ENCODE results near the gene TAS1R1.

TAS1R1 gene

DNA sequence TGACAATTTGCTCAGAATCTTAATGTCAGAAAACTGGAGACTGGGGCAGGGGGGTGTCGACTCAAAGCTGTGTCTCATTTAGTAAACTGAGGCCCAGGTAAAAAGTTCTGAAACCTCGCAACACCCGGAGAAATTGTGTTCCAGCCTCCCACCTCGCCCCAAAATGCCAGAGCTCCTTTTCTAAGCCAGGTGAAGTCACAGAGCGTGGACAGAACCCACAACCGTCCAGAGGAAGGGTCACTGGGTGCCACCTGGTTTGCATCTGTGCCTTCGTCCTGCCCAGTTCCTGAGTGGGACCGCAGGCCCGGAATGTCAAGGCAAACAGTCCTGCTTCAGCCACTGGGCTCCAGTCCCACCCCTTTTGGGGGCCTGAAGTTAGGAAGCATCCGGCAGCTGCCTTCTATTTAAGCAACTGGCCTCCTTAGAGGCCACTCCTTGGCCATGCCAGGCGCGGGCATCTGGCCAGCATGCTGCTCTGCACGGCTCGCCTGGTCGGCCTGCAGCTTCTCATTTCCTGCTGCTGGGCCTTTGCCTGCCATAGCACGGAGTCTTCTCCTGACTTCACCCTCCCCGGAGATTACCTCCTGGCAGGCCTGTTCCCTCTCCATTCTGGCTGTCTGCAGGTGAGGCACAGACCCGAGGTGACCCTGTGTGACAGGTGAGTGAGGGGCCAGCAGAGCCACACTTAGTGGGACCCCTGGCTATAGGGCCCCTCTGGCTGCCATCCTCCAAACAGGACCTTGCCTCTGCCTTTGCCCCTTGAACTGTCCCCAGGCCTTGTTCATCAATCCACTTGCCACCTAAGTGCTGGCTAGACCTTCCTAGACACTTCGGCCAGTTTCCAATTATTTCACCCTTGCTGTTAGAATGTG is at the start of gene TAS1R1:
Gene TAS1R1 (plus strand): TSS at position 401 of the 872 bp plus-strand sequence. CDS start 67 bp downstream, at position 468.
- DNase-seq, result no peak

DNA sequence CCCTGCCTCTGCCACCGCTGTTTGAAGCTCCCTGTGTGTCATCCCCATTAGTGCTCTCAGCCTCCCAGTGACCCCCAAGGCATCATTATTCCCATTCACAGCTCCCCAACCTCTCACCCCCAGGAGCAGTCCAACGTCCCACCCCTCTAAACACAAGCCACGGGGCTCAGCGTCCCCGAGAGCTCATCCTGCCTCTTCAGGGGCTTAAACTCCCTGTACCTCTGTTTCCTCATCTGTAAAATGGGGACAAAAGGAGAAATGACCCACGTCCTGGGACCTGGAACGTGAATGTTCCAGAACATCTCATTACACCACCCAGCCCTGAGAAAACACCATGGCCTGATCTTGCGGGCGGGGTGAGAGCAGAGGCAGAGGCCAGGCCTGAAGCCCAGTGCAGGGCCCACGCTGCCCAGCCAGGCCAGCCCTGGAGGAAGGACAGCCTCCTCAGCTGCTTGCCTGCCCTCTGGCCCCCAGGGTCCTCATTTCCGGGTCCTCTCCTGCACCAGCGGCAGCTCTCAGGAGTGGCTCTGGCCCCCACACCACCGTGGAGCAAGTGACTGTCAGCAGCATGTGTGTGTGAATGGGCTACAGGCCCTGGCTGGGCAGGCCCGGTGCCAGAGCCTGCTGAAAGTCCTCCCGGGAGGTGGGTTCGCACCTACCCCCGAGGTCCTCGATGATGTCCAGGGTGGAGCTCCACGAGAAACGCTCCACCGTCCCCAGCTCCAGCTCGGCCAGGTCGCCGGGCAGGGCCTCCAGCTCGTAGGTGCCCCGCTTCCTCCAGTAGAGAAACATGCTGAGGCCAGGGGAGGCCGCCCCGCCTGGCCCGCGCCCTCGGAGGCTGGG is 49.5 kb upstream of the TAS1R1 start:
- DNase-seq, result no peak

DNA sequence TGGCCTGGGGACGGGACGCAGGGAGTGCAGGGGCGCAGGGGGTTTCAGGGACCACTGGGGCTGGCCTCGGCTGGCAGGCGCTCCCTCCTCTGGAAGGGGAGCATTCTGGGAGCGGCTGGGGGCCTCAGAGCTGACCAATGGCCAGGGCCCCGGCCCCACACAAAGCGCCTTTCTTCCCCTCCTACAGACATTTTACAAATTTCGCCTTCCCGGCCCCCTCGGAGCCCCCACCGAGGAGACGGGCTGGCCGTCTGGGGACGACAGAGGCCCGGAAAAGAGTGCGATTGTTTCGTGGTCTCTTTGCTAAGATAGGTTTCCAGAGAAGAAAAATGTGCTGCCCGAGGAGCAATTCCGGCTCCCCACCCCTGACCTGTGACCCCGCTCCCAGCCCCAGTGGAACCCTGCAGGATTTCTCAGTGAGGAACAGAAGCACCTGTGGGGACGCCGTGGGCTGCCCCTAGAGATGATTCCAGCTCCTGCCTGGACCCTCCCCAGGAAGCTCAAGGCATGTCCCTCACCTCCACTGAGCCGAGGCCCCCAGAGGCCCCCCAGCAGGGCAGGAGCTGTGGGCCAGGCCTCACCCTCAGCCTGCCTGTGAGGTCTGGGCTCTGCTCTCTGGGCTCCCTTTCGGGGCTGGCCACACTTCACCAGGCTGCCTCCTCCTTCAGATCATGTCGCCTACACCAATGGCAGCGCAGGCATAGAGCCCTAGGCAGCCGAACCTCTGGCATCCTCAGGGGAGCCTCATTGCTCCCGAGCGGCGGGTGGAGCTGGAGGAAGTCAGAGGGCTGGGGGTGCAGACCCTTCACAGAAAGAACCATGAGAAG is 48.7 kb upstream of the TAS1R1 start:
- no peak for DNase-seq

DNA sequence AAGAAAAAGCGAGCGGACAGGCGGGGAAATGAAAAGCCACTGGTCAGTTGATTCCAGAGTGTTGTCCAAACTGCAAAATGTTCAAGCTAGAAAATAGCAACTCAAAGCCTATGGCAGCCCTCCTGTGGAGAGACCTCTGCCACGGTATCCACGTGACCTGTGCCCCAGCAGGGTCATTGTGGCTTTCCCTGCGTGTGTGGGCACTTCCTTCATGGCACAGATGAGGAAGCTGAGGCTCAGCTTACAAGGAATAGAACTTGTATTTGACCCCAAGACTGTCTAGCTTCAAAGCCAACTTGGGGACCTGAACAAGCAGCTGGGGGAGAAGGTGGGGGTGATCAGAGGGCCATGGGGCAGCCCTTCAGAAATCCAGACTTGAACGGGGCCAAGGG is 48.1 kb upstream of the TAS1R1 start:
- DNase-seq, result no peak

DNA sequence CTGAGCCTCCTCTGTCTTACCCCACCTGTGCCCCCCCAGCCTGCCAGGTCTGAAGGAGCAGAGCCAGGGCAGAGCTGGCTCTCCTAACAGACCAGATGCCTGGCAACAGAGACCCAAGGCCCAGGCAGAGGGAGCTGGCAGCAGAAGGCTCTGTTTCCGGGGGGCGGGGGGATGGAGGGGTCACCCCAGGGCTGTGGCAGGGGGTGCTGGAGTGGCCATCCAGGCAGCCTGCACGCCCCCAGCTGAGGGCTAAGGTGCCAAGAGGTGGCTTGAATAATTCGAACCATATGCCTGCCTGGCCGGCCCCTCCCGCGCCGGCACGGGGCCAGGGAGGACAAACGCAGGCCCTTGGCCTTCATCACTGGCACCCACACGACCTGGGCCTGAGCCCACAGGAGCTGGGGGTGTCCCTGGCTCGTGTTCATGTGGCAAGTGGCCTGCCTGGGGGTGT is 47.6 kb upstream of the TAS1R1 start:
- DNase-seq, result no peak

DNA sequence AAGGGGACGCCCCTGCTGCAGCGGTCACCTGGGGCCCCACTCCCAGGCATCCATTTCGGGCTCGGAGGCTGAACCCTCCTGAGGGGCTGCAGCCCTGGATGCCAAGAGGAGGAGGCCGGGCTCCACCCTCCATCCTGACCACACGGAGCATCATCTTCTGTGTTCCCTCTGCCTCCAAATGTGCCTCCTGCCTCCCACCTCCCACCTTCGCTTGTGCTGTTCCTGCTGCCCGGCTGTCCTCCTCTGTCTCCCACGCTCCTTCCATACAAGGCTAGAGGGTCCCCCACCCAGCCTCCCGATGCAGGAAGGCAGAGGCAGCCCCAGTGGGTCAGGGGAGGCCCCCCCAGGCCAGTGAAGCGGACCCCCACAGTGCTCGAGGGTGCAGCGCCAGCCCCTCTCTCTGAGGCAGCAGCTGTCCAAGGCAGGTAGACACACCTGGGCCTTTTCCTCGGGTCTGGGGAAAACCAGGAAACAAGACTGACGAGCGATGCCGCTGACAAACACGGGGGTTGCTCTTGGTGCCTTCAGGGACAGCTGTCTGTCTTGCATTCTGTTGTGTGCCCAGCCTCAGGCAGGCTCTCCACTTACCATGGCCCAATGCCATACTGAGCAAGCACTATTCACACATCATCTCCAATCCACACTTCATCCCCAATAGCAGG is 46.8 kb upstream of the TAS1R1 start:
- no peak for DNase-seq

DNA sequence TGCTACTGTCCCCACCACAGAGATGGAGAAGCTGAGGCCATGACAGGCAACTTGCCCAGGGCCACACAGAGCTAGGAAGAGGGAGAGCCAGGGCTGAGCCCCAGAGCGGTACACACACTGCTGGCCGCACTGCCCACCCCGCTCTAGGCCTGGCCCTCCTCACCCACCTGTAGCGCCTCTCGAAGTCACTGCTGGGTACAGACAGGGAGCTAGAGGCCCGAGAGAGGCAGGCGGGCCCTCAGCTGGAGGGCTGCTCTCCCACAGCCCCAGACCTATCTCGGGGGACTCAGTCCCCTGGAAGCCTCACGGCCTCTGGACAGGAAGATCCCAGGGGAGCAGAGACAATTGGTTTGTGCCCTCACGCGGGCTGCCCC is 46.3 kb upstream of the TAS1R1 start:
- no peak for DNase-seq

DNA sequence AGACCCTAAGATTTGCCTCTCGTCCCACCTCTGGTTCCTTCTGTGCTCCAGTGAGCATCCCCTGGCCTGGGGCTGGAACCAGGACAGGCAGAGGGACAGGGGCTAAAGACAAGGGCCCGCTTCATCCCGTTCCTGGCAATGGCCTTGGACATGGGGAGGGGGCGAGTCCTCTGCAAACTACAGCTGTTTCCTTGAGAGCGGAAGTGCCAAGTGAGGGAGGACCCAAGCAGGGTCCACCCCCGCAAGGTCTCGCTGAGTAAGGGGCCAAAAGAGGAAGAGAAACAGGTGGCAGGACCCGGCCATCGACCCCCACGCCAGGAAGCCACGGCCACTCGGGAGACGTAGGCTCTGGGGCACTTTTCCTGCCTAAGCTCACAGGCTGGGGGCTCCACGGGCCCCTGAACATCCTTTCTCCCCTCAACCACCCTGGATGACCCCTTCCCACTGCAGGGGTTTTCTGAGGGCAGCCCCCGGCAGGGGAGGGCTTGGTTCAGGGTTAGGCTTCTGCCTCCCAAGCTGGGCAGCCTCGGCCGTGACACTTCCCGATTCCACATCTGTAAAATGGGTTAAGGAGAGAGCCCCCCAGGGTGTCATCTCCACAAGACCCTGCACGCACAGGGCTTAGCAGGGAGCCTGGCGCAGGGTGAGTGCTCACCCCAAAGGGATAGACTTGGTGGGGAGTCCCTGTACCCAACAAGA is 45.7 kb upstream of the TAS1R1 start:
- no peak for DNase-seq

DNA sequence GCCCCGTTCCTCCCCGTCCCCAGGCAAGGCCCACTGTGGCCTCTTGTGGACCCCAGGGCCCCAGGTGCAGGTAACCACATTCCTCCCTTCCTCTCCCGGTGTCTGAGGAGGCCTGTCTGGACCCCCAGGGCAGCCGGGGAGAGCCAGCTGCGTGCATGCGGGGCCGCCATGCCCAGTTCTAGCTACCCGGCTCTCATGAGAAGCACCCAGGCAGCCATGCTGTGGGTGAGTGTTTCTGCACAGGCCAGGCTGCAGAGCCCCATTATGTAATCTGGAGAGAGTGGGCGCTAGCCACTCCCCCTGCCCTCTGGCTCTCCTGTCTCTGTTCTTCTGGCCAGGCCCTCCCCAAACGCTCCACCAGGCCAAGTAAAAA is 45.2 kb upstream of the TAS1R1 start:
- DNase-seq, result no peak

DNA sequence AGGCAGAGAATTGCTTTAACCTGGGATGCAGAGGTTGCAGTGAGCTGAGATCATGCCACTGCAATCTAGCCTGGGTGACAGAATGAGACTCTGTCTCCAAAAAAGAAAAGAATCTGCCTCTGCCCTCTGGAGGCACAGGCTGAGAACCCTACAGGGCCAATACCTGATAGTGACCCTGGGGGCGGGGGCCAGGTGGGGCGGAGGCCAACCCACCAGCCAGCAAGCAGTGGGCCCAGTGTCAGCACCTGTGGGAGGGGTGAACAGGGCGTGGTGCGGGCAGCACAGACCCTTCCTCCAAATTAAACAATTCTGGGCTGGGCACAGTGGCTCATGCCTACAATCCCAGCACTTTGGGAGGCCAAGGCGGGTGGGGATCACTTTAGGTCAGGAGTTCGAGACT is 44.6 kb upstream of the TAS1R1 start:
- no peak for DNase-seq

DNA sequence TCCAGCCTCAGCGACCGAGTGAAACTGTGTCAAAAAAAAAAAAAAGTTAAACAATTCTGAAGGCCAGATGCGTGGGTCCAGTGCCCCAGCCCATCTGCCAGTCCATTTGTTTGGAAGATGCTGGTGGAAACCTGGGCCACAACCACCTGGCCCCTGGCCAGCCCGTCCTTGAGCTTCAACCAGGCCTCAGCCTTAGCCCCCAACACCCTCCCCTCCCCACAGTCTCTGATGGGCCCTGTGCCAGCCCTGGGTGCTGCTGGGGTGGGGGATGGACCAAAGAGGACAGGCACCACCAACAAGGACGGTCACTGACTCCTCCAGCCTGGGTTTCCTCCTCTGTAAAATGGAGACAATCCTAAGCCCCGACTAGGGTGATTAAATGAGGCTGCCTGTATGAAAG is 44.1 kb upstream of the TAS1R1 start:
- no peak for DNase-seq

DNA sequence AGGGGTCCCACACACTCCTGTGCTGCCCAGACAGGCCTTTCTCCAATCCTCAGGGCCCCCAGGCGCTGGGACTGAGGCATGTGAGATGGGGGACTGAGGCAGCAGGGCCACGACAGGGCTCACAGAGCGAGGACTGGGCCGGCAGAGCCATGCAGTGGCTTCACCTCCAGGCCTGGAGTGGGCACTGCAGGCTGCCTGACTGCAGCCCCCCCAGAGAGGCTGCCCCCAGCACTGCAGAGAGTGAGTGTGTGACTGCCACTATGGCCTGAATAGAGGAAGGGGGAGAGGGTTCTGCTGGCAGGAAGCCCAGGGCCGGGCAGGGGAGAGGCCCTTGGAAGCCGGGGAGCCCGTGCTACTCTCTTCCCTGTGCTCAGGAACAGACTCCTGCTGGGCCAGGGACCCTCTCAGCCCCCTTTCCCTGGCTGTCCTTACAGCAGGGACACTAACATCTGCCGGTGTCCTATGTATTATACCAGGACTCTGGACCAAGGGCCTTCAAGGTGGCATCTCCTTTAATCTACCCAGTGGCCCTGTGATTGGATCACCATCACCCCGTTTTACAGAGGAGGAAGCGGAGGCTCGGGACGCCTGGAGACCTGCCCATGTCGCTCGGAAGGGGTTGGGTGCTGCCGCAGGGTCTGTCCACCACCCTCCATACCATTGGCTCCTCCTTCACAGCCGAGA is 43.4 kb upstream of the TAS1R1 start:
- DNase-seq, result no peak

DNA sequence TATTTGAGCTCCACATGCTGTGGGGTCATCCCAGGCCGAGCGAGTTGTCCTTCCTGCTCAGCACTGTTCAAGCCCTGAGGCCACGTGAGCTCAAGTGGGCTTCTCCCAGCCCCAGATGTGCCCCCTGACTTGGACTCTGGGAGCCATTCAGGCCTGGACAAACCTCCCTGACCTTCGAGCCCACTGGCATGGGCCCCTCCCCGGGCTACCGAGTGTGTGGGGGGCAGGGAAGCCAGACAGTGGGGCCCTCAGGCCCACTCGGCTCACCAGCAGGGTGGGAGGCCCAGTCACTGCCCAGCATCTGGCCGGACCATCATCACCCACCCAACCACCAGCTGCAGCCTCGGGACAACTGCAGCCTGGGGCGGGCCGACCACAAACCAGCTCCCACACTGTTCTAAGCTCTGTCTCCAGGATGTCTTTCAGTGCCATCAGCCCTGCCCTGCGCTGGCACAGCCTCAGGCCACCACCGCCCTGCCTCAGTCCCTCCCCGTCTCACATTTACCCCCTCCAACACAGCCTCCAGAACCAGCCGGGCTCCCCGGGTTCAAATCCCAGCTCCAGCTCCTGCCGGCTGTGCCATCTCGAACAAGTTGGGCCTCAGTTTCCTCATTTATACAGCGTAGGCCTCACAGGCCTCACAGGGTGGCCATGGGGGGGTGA is 42.7 kb upstream of the TAS1R1 start:
- no peak for DNase-seq

DNA sequence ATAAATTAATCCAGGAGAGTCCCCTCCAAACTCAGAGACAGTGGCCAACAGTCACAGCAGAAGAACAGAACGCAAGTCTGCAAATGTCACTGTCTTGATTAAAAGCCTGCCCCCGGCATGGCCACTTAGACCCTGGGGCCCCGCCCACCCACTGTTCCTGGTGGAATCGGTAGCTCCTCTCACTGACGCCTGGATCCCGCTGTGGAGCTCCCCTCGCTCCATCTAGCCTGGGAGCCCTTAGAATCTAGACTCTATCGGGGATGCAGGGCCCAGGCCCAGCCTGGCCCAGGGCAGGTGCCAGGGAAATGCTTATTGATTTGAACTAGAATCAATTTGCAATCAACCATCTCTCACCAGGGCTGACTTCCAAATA is 42.2 kb upstream of the TAS1R1 start:
- DNase-seq, result no peak

DNA sequence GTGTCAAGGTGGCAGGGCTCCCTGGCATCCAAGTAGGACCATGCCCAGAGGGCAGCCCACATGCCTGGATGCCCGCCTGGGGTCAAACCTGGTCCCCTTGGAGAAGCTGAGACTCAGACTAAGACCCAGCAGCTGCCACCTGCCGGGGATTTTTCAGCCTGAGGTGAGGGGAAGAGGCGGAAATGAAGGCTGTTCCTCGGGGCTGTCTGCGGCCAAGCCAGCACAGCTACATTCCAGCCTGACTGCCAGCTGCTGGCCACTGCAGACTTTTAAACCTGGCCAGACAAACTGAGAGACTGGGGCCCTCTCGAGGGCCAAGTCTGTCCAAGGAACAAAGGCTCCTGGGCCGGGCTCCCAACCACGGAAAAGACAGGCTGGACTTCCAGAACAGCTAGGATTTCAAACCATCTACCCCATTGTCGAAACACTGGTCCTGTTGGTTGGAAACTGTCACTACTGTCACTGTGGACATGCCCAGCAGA is 41.7 kb upstream of the TAS1R1 start:
- DNase-seq, result no peak

DNA sequence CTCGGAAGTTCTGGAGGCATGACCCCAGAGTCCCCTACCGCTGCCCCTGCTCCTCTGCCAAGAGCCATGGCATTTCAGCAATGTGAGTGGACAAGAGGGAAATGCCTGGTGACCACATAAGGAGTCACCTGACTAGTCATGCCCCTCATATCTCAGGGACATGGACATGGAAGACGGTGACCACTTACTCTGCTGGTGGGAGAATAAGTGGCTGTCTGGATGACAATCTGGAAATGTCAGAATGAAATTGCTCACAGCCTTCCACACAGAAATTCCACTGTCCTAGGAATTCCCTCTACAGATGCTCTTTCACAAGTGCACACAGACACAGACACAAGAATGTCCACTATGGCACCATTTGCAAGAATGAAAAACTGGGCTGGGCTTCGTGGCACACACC is 39.3 kb upstream of the TAS1R1 start:
- no peak for DNase-seq

DNA sequence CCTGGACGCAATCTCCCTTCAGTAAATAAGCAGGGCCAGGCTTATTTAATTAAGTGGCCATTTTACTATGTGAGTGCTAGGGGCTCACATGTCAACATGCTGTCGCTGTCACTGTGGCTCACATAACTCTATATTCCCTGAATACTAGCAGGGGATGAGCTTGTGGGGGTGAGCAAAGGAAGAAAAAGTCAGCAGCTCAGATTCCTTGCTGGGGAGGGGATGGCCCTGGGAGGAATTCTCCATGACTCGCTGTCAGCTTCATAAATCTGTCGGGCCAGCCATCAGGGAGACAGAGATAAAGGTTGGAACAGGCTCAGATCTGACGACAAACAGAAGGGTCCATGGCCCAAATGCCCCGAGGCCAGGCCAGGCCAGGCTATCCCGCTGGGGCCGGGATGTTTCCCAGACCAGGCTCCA is 37.7 kb upstream of the TAS1R1 start:
- DNase-seq, result no peak

DNA sequence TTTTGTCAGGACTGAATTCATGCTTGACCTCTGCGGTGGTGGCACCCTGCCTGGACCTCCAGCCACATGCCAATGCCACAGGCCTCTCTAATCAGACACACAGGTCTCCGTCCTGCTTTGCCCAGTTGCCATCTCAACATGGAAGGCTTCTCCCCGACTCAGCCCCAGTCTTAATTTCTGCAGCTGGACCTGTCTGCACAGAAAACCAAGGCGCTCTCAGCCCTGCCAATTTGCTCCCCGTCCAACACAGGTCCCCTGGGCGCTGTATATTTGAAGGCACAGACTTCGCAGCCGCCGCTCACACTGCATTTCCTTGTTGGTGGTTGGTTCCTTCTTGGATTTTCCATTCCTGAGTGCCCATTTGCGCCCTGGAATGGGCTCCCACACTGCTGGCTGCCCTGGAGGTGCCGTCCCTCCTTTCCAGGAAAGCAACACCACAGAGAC is 35.6 kb upstream of the TAS1R1 start:
- DNase-seq, result no peak

DNA sequence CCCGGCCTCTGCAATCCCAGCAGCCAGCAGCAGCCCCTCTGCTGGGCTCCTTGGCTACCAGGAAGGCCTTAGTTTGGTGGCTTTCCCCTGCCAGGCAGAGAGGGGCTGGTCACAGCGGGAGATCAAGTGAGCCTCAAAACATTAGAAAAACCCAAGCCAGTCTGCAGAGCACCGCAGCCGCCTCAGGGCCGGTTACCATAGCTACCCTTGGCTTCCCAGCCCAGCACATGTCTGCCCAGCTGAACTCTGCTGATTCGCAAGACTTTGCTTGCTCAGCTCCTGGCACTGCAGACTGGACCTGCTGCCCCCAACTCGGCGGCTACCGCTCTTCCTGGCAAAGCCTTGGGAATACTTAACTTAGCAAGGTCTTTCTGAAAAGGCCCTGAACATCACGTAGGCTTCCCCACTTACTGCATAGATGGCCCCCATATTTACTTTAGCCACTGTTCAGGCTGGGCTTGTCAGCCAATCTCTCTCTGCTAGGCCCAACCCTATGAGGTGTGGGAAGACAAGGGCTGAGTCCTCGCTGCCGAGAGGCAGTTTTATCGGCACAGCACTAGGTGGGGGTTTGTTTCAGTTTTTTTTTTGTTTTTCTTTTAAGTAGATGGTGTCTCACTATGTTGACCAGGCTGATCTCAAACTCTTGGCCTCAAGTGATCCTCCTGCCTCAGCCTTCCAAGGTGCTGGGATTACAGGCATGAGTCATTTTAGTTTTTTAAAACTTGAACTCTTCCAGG is 35.0 kb upstream of the TAS1R1 start:
- no peak for DNase-seq

DNA sequence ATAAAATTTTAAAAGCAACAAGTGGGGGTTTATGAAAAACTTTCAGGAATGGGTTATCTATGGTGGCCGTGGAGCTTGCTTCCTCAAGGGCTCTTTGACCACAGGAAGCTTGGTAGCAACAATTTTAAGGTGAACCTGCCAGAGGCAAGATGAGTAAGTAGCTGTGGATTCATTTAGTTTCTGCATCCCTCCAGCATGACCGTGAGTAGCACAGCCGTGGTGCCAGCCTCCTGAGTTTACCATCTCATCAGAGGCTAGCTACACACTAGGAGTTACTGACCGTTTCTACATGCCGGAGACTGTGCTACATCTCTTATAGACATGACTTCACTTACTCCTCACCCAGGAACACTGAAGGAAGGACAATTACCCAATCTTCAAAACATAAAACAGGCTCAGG is 33.6 kb upstream of the TAS1R1 start:
- no peak for DNase-seq
